Kidney (tissue), 14 donors: Measurements from ENCODE around the gene PUM1. TPM values are rescaled to one million over a fixed set of nuclear protein-coding genes. Genes with fewer than 3 reads are reported as not detected.

ENCODE experiments used
- DNase-seq, 5 donors: peaks; one replicate each; pipeline ENCODE4 v3.0.0-alpha.2; 2013 to 2020
- FAIRE-seq: peaks from 2 replicates; lab custom pipeline; 2012; peaks lifted over from hg19 to GRCh38; lab: Jason Lieb, UNC
- H3K27ac ChIP-seq, 2 donors: one replicate each; pipeline ENCODE4 v1.7.0; 2013; ENCODE audit warnings: low read depth in 2 of 2, low read length in 2 of 2, inconsistent platforms in 1 of 2
- H3K27me3 ChIP-seq: one replicate; pipeline ENCODE4 v1.7.1; 2013; ENCODE audit warnings: low read length, inconsistent platforms; ENCODE audit not compliant: control insufficient read depth, insufficient read depth
- H3K36me3 ChIP-seq, 3 donors: one replicate each; pipeline versions ENCODE4 v1.7.0 to v1.7.1; 2013; ENCODE audit warnings: low read length in 3 of 3, control low read depth in 1 of 3, inconsistent platforms in 1 of 3; ENCODE audit not compliant: insufficient read depth in 3 of 3, control insufficient read depth in 2 of 3
- H3K4me1 ChIP-seq, 3 donors: one replicate each; pipeline versions ENCODE4 v1.7.0 to v1.7.1; 2013; ENCODE audit warnings: low read length in 3 of 3, inconsistent platforms in 1 of 3, low read depth in 1 of 3; ENCODE audit not compliant: control insufficient read depth in 2 of 3, insufficient read depth in 2 of 3
- H3K4me3 ChIP-seq, 3 donors: one replicate each; pipeline versions ENCODE4 v1.7.0 to v1.8.1; 2013; ENCODE audit warnings: low read length in 3 of 3, control low read depth in 1 of 3, inconsistent platforms in 1 of 3
- H3K9ac ChIP-seq, 3 donors: one replicate each; pipeline versions ENCODE4 v1.7.0 to v1.7.1; 2013; ENCODE audit warnings: low read length in 3 of 3, control low read depth in 1 of 3, inconsistent platforms in 1 of 3
- H3K9me3 ChIP-seq, 3 donors: one replicate each; pipeline versions ENCODE4 v1.7.0 to v1.7.1; 2013; ENCODE audit warnings: low read length in 3 of 3, control low read depth in 1 of 3, inconsistent platforms in 1 of 3; ENCODE audit not compliant: control insufficient read depth in 2 of 3, insufficient read depth in 1 of 3
- intact Hi-C: fragments of 100-400 bp; cut with DNase I; formaldehyde crosslinking; loops from one replicate; pipeline ENCODE4 v1.11.1; 2022
- polyA plus RNA-seq: library from polyadenylated mRNA; stranded (reverse); fragments of 350-450 nt; fragmentation: Illumina TruSeq; extraction: RNeasy Lipid Tissue Mini Kit (QIAGEN cat#74804); gene quantifications from one replicate; pipeline ENCODE4 v1.2.3, GENCODE V29; 2014; ENCODE audit warnings: low read depth, low replicate concordance; ENCODE audit not compliant: insufficient read depth
- total RNA-seq: library from RNA; stranded (reverse); fragmentation: NEBNext Ultra II Directional; extraction: Animal tissue kit (Norgen Biotek cat#: 25700); gene quantifications from one replicate; pipeline ENCODE4 v1.2.1, GENCODE V29; 2021
- TF ChIP-seq, protein P1 (sequence below): IDR thresholded peaks from 3 replicates; pipeline ENCODE4 v1.5.1; 2012; ENCODE audit warnings: mild to moderate bottlenecking, moderate library complexity, borderline replicate concordance; ENCODE audit not compliant: insufficient read depth; ENCODE audit errors: extremely low read depth
- donor health status: control.
- donor health status: control.
- donor health status: control.
- donor health status: control.
- donor health status: control.
- donor health status: DM: yes; HTN: yes; CAD: no.
- donor health status: Normal renal cell carcinoma (clear cell type).

PUM1 gene
- total and polyA plus RNA-seq, 2 donors from 2014 or later = 19.1 to 150 TPM

DNA sequence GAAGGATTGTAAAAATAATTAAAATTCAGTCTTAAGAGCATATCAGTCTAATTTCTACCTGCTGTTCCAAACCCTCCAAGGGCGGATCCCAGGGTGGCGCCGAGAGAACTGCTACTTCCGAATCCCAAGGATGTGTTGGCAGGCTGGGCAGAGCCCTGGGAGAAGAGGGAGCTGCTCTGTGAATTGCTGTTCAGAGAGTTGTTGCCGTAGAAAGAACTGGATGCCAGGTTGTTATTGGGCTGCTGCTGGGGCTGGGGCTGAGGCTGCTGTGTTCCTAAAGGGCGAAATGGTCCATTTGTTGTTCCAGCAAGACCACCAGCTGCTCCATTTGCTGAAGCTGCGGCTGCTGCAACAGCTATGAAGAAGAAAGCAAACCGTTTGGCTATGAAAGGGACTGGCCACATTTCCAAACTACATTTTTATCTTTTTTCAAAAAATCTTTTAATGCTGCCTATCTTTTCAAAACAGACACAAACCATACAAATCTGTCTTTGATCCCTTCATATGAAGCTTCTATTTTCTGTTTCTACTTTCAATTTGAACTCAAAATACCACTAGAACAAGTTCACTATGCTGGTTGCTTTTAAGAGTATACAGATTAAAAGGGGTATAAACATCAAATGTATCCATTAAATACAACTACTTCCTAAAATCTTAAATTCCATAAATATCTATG, 99.5 kb downstream of the PUM1 start:
- DNase-seq = no peak
- peaks cover 5 to 50% (median 22%) of the 10 kb centered on the region in 3 donors for H3K36me3 ChIP-seq
- H3K4me3 ChIP-seq = no peak overlapping the region
- no peaks in the 10 kb centered on the region for H3K9me3 ChIP-seq
- TF ChIP-seq, protein P1, sequence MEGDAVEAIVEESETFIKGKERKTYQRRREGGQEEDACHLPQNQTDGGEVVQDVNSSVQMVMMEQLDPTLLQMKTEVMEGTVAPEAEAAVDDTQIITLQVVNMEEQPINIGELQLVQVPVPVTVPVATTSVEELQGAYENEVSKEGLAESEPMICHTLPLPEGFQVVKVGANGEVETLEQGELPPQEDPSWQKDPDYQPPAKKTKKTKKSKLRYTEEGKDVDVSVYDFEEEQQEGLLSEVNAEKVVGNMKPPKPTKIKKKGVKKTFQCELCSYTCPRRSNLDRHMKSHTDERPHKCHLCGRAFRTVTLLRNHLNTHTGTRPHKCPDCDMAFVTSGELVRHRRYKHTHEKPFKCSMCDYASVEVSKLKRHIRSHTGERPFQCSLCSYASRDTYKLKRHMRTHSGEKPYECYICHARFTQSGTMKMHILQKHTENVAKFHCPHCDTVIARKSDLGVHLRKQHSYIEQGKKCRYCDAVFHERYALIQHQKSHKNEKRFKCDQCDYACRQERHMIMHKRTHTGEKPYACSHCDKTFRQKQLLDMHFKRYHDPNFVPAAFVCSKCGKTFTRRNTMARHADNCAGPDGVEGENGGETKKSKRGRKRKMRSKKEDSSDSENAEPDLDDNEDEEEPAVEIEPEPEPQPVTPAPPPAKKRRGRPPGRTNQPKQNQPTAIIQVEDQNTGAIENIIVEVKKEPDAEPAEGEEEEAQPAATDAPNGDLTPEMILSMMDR = no peak
- intact Hi-C loops = no loop called here
- H3K27ac ChIP-seq = no peak overlapping the region
- H3K4me1 ChIP-seq = peaks cover 0 to 22% (median 17%) of the 10 kb centered on the region in 3 donors
- no peaks in the 10 kb centered on the region for H3K27me3 ChIP-seq
- no peak overlapping the region for H3K9ac ChIP-seq
- no peak for FAIRE-seq

DNA sequence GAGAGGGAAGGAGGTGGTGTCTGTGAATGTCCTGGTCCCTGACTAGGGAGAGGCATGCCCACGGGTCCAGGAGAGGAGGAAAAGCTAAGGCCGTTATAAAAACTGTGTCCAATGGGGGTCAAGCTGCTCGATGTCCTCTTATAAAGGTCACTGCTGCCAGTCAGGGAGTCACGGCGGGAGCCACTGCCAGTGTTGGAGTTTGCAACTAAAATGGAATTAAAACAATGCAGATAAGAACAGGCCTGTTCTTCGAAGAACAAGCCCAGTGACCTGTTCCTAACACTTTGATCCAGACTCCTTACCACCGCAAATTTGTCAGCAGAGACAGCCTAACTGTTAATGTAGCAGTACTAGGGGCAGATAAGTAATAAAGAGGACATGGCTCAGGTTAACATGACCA, 100.8 kb downstream of the PUM1 start:
- FAIRE-seq = no peak
- Histone ChIP-seq H3K9ac (no peak overlapping the region), H3K27me3 (no peaks in the 10 kb centered on the region), H3K4me3 (no peak overlapping the region), H3K9me3 (no peaks in the 10 kb centered on the region), H3K36me3 (peaks cover 8 to 50% (median 22%) of the 10 kb centered on the region in 3 donors), H3K4me1 (peaks cover 0 to 22% (median 17%) of the 10 kb centered on the region in 3 donors), H3K27ac (no peak overlapping the region)
- no peak for DNase-seq
- intact Hi-C loops = no loop called here
- TF ChIP-seq, protein P1 = no peak

DNA sequence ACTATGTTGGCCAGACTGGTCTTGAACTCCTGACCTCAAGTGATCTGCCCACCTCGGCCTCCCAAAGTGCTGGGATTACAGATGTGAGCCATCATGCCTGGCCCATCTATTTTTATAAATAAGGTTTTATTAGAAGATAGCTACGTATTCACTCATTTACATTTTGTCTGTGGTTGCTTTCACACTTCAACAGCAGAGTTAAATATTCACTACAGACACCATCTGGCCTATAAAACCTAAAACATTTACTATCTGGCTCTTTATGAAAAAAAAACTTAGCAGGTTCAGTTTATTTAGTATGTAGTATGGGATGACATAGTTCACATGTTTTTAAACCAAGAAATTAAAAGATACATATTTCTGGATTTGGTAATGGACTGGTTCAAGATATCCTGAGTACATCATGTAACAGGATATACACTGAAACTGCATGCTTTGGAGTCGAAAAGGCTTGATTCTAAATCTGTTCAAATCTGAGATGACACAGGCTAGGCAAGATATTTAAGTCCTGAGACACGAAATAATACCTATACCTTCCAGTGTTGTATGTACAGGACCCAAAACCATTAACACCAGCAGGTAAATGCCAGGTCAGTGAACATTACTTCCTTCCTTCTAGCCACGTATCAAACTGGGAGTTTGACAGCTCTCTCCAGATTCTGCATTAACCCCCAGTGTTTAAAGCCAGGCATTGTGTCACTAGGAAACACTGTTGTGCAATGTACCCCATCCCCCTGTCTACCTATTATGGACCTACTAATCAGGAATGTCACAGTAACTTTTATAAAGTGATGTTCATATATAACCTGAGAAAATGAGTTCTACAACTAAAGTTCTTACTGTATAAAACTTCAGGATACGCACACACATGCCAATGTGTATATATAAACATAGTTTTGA, 102.7 kb downstream of the PUM1 start:
- Histone ChIP-seq H3K9ac (no peak overlapping the region), H3K27ac (no peak overlapping the region), H3K4me3 (no peak overlapping the region), H3K4me1 (peaks cover 0 to 12% (median 12%) of the 10 kb centered on the region in 3 donors), H3K9me3 (no peaks in the 10 kb centered on the region), H3K27me3 (no peaks in the 10 kb centered on the region), H3K36me3 (peaks cover 9 to 58% (median 21%) of the 10 kb centered on the region in 3 donors)
- TF ChIP-seq, protein P1 = no peak
- intact Hi-C loops = no loop called here
- FAIRE-seq = no peak
- DNase-seq = no peak
